HepG2 (cell line): ENCODE results near the gene MAP1LC3B. TPM values are rescaled to one million over a fixed set of nuclear protein-coding genes. Genes with fewer than 3 reads are reported as not detected.

Source experiments
- BCLAF1 ChIP-seq: fragments of 450-650 bp; IDR thresholded peaks from 2 replicates; pipeline ENCODE4 v1.6.1; 2017; ENCODE audit warnings: mild to moderate bottlenecking
- BRCA1 ChIP-seq: sonication (generic); formaldehyde crosslinking; IDR thresholded peaks from 2 replicates; pipeline ENCODE4 v1.4.0; 2020; ENCODE audit warnings: missing genetic modification reagents
- CREB1 ChIP-seq, 2 experiments: fragments of 450-650 bp in 1 of 2; IDR thresholded peaks; 2 replicates each; pipeline ENCODE4 v1.6.1; 2016 to 2017; ENCODE audit warnings: control low read depth in 1 of 2, mild to moderate bottlenecking in 1 of 2, missing compliant biosample characterization in 1 of 2, missing genetic modification characterization in 1 of 2
- ELK4 ChIP-seq: sonication (generic); formaldehyde crosslinking; IDR thresholded peaks from 2 replicates; pipeline ENCODE4 v1.9.0; 2021; ENCODE audit warnings: missing genetic modification reagents, borderline replicate concordance
- FOSL2 ChIP-seq: sonication (generic); formaldehyde crosslinking; IDR thresholded peaks from 2 replicates; pipeline ENCODE4 v1.4.0; 2020; ENCODE audit warnings: missing genetic modification reagents
- FOXA3 ChIP-seq: IDR thresholded peaks from 2 replicates; pipeline ENCODE4 v1.6.1; 2016; ENCODE audit warnings: missing genetic modification reagents, missing compliant biosample characterization
- GPBP1L1 ChIP-seq: sonication (generic); formaldehyde crosslinking; IDR thresholded peaks from 2 replicates; pipeline ENCODE4 v1.5.0; 2020; ENCODE audit warnings: mild to moderate bottlenecking, missing genetic modification reagents
- PLSCR1 ChIP-seq: sonication (generic); formaldehyde crosslinking; IDR thresholded peaks from 2 replicates; pipeline ENCODE4 v1.5.0; 2020; ENCODE audit warnings: missing genetic modification reagents, mild to moderate bottlenecking, borderline replicate concordance
- REXO4 ChIP-seq: sonication (generic); formaldehyde crosslinking; IDR thresholded peaks from 2 replicates; pipeline ENCODE4 v1.8.0; 2022; ENCODE audit warnings: missing genetic modification reagents, mild to moderate bottlenecking, borderline replicate concordance
- TFE3 ChIP-seq: IDR thresholded peaks from 2 replicates; pipeline ENCODE4 v1.6.1; 2016
- ZBTB8A ChIP-seq: sonication (generic); formaldehyde crosslinking; IDR thresholded peaks from 2 replicates; pipeline ENCODE4 v1.4.0; 2020; ENCODE audit warnings: mild to moderate bottlenecking, low read depth, missing genetic modification reagents, borderline replicate concordance
- ZEB1 ChIP-seq: IDR thresholded peaks from 2 replicates; pipeline ENCODE4 v1.6.1; 2012; ENCODE audit warnings: mild to moderate bottlenecking, low read depth, inconsistent platforms; ENCODE audit not compliant: insufficient replicate concordance
- ZNF24 ChIP-seq: fragments of 450-650 bp; IDR thresholded peaks from 2 replicates; pipeline ENCODE4 v1.6.1; 2017; ENCODE audit warnings: antibody characterized with exemption, mild to moderate bottlenecking
- ZNF275 ChIP-seq: sonication (generic); formaldehyde crosslinking; IDR thresholded peaks from 2 replicates; pipeline ENCODE4 v1.8.0; 2022; ENCODE audit warnings: missing genetic modification reagents, mild to moderate bottlenecking, inconsistent platforms, borderline replicate concordance
- ZNF33B ChIP-seq: sonication (generic); formaldehyde crosslinking; IDR thresholded peaks from 2 replicates; pipeline ENCODE4 v1.5.1; 2020; ENCODE audit warnings: mild to moderate bottlenecking, missing genetic modification reagents
- ZNF354B ChIP-seq: sonication (generic); formaldehyde crosslinking; IDR thresholded peaks from 2 replicates; pipeline ENCODE4 v1.8.0; 2022; ENCODE audit warnings: mild to moderate bottlenecking, missing genetic modification reagents
- ZNF709 ChIP-seq: sonication (generic); formaldehyde crosslinking; IDR thresholded peaks from 2 replicates; pipeline ENCODE4 v1.5.0; 2020; ENCODE audit warnings: mild to moderate bottlenecking, missing genetic modification reagents
- ZNF792 ChIP-seq: IDR thresholded peaks from 2 replicates; pipeline ENCODE4 v1.6.1; 2016
- polyA plus RNA-seq, 8 experiments: library from polyadenylated mRNA; depleted of rRNA in 3 of 8; stranded (reverse) in 7 of 8; unstranded in 1 of 8; fragments of >200 nt; fragmentation: Illumina TruSeq in 4 of 8; extraction: Trizol in 4 of 8; gene quantifications; 2 replicates each; pipeline versions ENCODE4 v1.2.1 to v1.2.3, GENCODE V29; 2011 to 2016; ENCODE audit warnings: low read depth in 4 of 8, missing spikeins in 1 of 8, mixed read lengths in 1 of 8; ENCODE audit not compliant: insufficient read depth in 1 of 8
- total RNA-seq, 5 experiments: library from RNA; depleted of rRNA; stranded (reverse); fragments of >200 nt; fragmentation: Illumina TruSeq; extraction: Trizol; gene quantifications; 2 replicates each; pipeline ENCODE4 v1.2.3, GENCODE V29; 2016; ENCODE audit warnings: low read depth in 1 of 5

The MAP1LC3B gene
- total and polyA plus RNA-seq, 2 of the 13 experiments (the other 11 are each of a cell fraction or from before 2014, with no cell fraction given) = 15.7 to 37.4 TPM

GRCh38 chr16:87391950-87392820, at the start of gene MAP1LC3B (continued):
- TF ChIP-seq GPBP1L1 (no peak), ZEB1 (no peak), ZNF24 (no peak), CREB1 (IDR thresholded peaks at IDR 0.05) (peak; percentile 96), CREB1 (CRISPR knock-in tag; IDR thresholded peaks at IDR 0.05) (peak; percentile 43; the same call in 1 of the 2 replicates), BRCA1 (CRISPR knock-in tag) (peak; percentile 93; the same call in 1 of the 2 replicates), ZNF354B (CRISPR knock-in tag) (peak; percentile 98), TFE3 (peak; percentile 97), FOSL2 (CRISPR knock-in tag) (peak; percentile 81), BCLAF1 (no peak), ELK4 (no peak), ZNF33B (CRISPR knock-in tag) (peak; percentile 92), REXO4 (CRISPR knock-in tag) (no peak), ZNF709 (CRISPR knock-in tag) (peak; percentile 83), FOXA3 (CRISPR knock-in tag) (peak; percentile 90), ZNF792 (CRISPR knock-in tag) (peak; percentile 94), PLSCR1 (CRISPR knock-in tag) (no peak), ZBTB8A (CRISPR knock-in tag) (0 out of 2 replicates have a peak, but pooled peaks have one; percentile 68), ZNF275 (CRISPR knock-in tag) (peak; percentile 55)
